ENCODE data around the gene DNM2. TPM values are rescaled to one million over a fixed set of nuclear protein-coding genes. Genes with fewer than 3 reads are reported as not detected.
A peak's percentile ranks its signal among the peaks of the same experiment; 100 is the strongest.

The DNM2 gene
- total and polyA plus RNA-seq, 12 donors: 78.9 to 206 (median 131) TPM

DNA sequence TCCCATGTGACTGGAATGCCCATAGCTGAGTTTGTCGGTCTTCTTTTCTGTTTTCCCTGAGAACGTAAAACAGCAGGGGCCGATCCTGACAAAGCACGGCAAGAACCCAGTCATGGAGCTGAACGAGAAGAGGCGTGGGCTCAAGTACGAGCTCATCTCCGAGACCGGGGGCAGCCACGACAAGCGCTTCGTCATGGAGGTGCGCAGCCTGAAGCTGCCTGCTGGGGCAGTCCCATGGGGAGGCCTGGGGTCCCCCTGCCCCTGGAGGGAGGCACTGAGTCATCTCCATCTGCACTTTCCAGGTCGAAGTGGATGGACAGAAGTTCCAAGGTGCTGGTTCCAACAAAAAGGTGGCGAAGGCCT lies 34.8 kb upstream of the DNM2 start:
- DNase-seq (no peak), ATAC-seq (no peak)
- 92% methylated on average over 15 of the region's 15 CpGs for WGBS, 2 donors
- intact Hi-C loops (cut with DNase I): no loop called here
- Histone ChIP-seq H3K27me3 (no peaks in the 10 kb centered on the region), H3K4me3 (no peak overlapping the region), H3K27ac (no peak overlapping the region), H3K9me3 (no peaks in the 10 kb centered on the region), H3K4me1 (peaks cover 5 to 27% (median 22%) of the 10 kb centered on the region in 9 donors), H3K36me3 (peaks cover 19 to 100% (median 76%) of the 10 kb centered on the region in 9 donors)
- TF ChIP-seq, protein P1, sequence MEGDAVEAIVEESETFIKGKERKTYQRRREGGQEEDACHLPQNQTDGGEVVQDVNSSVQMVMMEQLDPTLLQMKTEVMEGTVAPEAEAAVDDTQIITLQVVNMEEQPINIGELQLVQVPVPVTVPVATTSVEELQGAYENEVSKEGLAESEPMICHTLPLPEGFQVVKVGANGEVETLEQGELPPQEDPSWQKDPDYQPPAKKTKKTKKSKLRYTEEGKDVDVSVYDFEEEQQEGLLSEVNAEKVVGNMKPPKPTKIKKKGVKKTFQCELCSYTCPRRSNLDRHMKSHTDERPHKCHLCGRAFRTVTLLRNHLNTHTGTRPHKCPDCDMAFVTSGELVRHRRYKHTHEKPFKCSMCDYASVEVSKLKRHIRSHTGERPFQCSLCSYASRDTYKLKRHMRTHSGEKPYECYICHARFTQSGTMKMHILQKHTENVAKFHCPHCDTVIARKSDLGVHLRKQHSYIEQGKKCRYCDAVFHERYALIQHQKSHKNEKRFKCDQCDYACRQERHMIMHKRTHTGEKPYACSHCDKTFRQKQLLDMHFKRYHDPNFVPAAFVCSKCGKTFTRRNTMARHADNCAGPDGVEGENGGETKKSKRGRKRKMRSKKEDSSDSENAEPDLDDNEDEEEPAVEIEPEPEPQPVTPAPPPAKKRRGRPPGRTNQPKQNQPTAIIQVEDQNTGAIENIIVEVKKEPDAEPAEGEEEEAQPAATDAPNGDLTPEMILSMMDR (IDR thresholded peaks at IDR 0.05): no peak

DNA sequence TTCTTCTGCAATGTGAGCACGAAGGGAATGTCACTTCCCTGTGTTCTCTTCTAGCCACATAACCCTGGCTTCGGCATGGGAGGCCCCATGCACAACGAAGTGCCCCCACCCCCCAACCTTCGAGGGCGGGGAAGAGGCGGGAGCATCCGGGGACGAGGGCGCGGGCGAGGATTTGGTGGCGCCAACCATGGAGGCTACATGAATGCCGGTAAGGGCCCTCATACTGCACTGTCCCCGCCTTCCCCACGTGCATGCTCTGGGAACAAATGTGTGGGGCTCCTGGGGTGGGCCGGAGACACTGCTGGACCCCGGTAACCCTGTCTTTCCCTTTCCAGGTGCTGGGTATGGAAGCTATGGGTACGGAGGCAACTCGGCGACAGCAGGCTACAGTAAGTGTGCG lies 34.3 kb upstream of the DNM2 start:
- Histone ChIP-seq H3K9me3 (no peaks in the 10 kb centered on the region), H3K27ac (no peak overlapping the region), H3K4me3 (no peak overlapping the region), H3K27me3 (no peaks in the 10 kb centered on the region), H3K4me1 (peaks cover 5 to 28% (median 22%) of the 10 kb centered on the region in 9 donors), H3K36me3 (peaks cover 19 to 100% (median 71%) of the 10 kb centered on the region in 9 donors)
- no peak for ATAC-seq
- intact Hi-C loops (cut with DNase I): no loop called here
- 85 to 91% methylated on average over 21 of the region's 21 CpGs for WGBS, 2 donors
- DNase-seq: no peak
- TF ChIP-seq, protein P1 (IDR thresholded peaks at IDR 0.05): no peak

DNA sequence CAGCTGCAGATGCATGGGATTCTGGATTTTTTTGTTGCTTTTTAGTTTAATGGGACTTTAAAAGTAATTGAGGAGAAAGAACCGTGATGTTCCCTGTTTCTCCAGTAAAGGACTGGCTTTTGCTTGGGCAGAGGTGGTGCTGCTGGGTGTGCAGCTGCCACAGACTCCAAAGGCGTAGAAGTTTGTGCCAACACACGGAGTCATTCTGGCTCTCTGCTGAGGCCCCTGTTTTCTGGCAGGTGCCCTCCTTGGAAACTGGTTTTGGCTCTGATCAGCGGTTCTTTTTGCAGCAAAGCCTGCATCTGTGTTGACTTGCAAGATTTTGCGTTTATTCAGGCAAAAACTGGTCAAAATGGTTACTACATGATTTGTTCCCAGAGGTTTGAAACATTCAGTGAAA lies 32.7 kb upstream of the DNM2 start:
- Histone ChIP-seq H3K36me3 (peaks cover 14 to 100% (median 71%) of the 10 kb centered on the region in 9 donors), H3K9me3 (no peaks in the 10 kb centered on the region), H3K27me3 (no peaks in the 10 kb centered on the region), H3K27ac (no peak overlapping the region), H3K4me3 (no peak overlapping the region), H3K4me1 (peaks cover 5 to 28% (median 22%) of the 10 kb centered on the region in 9 donors)
- DNase-seq (no peak), ATAC-seq (no peak)
- 55 to 72% methylated on average over 5 of the region's 5 CpGs for WGBS, 2 donors
- intact Hi-C loops (cut with DNase I): no loop called here
- TF ChIP-seq, protein P1 (IDR thresholded peaks at IDR 0.05): no peak

DNA sequence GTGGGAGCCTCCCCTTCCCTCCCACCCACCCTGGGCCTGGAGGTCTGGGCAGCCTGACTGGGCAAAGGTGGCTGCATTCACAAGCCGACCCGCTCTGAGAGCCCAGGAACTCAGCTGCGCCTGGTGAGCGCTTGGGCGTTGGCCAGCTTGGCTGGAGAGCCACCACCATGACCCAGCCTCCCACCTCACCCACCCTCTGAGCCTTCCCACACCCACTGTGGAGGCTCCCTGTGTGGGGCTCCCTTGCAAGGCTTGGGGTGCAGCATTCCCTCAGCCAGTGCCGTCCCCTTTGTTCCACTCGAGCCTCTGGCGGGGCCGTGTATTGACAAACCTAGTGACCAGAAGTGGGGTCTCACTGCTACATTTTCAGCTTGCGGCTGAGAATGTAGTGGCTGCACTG lies 31.7 kb upstream of the DNM2 start:
- H3K27ac ChIP-seq: peak overlapping the region in 6 of 10 donors; percentile 10 to 64 (median 46)
- no peaks in the 10 kb centered on the region for H3K9me3 ChIP-seq
- H3K27me3 ChIP-seq: no peaks in the 10 kb centered on the region
- peaks cover 5 to 28% (median 22%) of the 10 kb centered on the region in 9 donors for H3K4me1 ChIP-seq
- TF ChIP-seq, protein P1 (IDR thresholded peaks at IDR 0.05): no peak
- no peak overlapping the region for H3K4me3 ChIP-seq
- no peak for DNase-seq
- intact Hi-C loops (cut with DNase I): no loop called here
- peaks cover 5 to 100% (median 63%) of the 10 kb centered on the region in 9 donors for H3K36me3 ChIP-seq
- ATAC-seq: peak in 5 of 8 donors; percentile 3 to 22 (median 20)
- WGBS, 2 donors: 70 to 76% methylated on average over 10 of the region's 10 CpGs

Measured in heart right ventricle (tissue), 16 donors.